OCI-LY3 (cell line): ENCODE results near the gene TMEM35B.

Source experiments
- H2AFZ ChIP-seq: fragments of 200-600, 300-600 bp; shearing (Covaris generic); 2 replicates; pipeline ENCODE4 v1.6.0; 2014; ENCODE audit warnings: antibody characterized with exemption, low read depth, low read length
- H3K27ac ChIP-seq: fragments of 200-600, 300-600 bp; sonication (generic); 2 replicates; pipeline ENCODE4 v1.5.1; 2014; ENCODE audit warnings: mild to moderate bottlenecking, low read length, moderate library complexity, mixed read lengths
- H3K27me3 ChIP-seq: fragments of 200-600, 300-600 bp; sonication (generic); 2 replicates; pipeline ENCODE4 v1.6.1; 2014; ENCODE audit warnings: low read depth, low read length, mixed read lengths
- H3K36me3 ChIP-seq: fragments of 200-600, 300-600 bp; sonication (generic); replicated peaks from 2 replicates; pipeline ENCODE3; 2014; ENCODE audit warnings: low read depth, low read length, mixed read lengths
- H3K4me1 ChIP-seq: fragments of 300-600, 200-600 bp; sonication (generic); 2 replicates; pipeline ENCODE4 v1.6.1; 2014; ENCODE audit warnings: low read length, mixed read lengths
- H3K4me2 ChIP-seq: fragments of 200-600, 300-600 bp; sonication (generic); 2 replicates; pipeline ENCODE4 v1.6.1; 2014; ENCODE audit warnings: low read length, mixed read lengths
- H3K4me3 ChIP-seq: fragments of 300-600, 200-600 bp; sonication (generic); 2 replicates; pipeline ENCODE4 v1.5.1; 2014; ENCODE audit warnings: antibody characterized with exemption, mild to moderate bottlenecking, low read length, moderate library complexity
- H3K79me2 ChIP-seq: fragments of 300-600, 200-600 bp; shearing (Covaris generic); 2 replicates; pipeline ENCODE4 v1.6.1; 2014; ENCODE audit warnings: mild to moderate bottlenecking, low read length, mixed read lengths
- H3K9ac ChIP-seq: fragments of 300-600, 200-600 bp; shearing (Covaris generic); 2 replicates; pipeline ENCODE4 v1.6.0; 2014; ENCODE audit warnings: mild to moderate bottlenecking, low read length, moderate library complexity
- H3K9me3 ChIP-seq: fragments of 200-600, 300-600 bp; shearing (Covaris generic); 2 replicates; pipeline ENCODE4 v1.6.1; 2014; ENCODE audit warnings: low read length, mixed read lengths; ENCODE audit not compliant: insufficient read depth
- H4K20me1 ChIP-seq: fragments of 200-600, 300-600 bp; sonication (generic); 2 replicates; pipeline ENCODE4 v1.6.1; 2016; ENCODE audit warnings: low read length, mixed read lengths; ENCODE audit not compliant: insufficient read depth
- CTCF ChIP-seq: fragments of 200-600, 300-600 bp; sonication (generic); IDR thresholded peaks from 2 replicates; pipeline ENCODE4 v1.5.1; 2014; ENCODE audit warnings: antibody characterized with exemption, low read length, low read depth
- EZH2phosphoT487 ChIP-seq: fragments of 200-600 bp; shearing (Covaris generic); IDR thresholded peaks from 2 replicates; pipeline ENCODE4 v1.6.1; 2018; ENCODE audit warnings: antibody characterized with exemption, mixed run types, low read depth

Gene TMEM35B

GRCh38 chr1:34982820-34983376 lies 2.2 kb downstream of the TMEM35B start:
- H3K9ac ChIP-seq: no peak overlapping the region
- H3K4me1 ChIP-seq: peaks cover 15% of the 10 kb centered on the region
- no peaks in the 10 kb centered on the region for H3K27me3 ChIP-seq
- H3K4me3 ChIP-seq: no peak overlapping the region
- TF ChIP-seq EZH2phosphoT487: no peak
- no peak for TF ChIP-seq CTCF
- H3K27ac ChIP-seq: no peak overlapping the region
- H3K36me3 ChIP-seq: peaks cover 9% of the 10 kb centered on the region
- peaks cover 10% of the 10 kb centered on the region for H3K79me2 ChIP-seq
- no peaks in the 10 kb centered on the region for H3K9me3 ChIP-seq
- no peaks in the 10 kb centered on the region for H4K20me1 ChIP-seq
- no peak overlapping the region for H3K4me2 ChIP-seq
- H2AFZ ChIP-seq: no peak overlapping the region

- Histone ChIP-seq H3K9me3 (no peaks in the 10 kb centered on the region), H2AFZ (no peak overlapping the region), H3K4me1 (peaks cover 15% of the 10 kb centered on the region), H3K4me3 (no peak overlapping the region), H3K79me2 (peaks cover 10% of the 10 kb centered on the region), H3K4me2 (0 out of 2 replicates have a peak overlapping the region, but pooled peaks have one; percentile 5), H4K20me1 (no peaks in the 10 kb centered on the region), H3K27me3 (no peaks in the 10 kb centered on the region), H3K9ac (no peak overlapping the region), H3K27ac (no peak overlapping the region), H3K36me3 (peaks cover 9% of the 10 kb centered on the region)
- TF ChIP-seq EZH2phosphoT487: no peak
- TF ChIP-seq CTCF: no peak
Observed at GRCh38 chr1:34980715-34981114, 4.4 kb downstream of the TMEM35B start.

GRCh38 chr1:34978921-34979320 lies 6.2 kb downstream of the TMEM35B start:
- Histone ChIP-seq H3K27ac (no peak overlapping the region), H3K9ac (no peak overlapping the region), H3K4me3 (no peak overlapping the region)

GRCh38 chr1:34977858-34978257 lies 7.3 kb downstream of the TMEM35B start:
- H3K27ac ChIP-seq: no peak overlapping the region
- H3K9me3 ChIP-seq: no peaks in the 10 kb centered on the region
- no peaks in the 10 kb centered on the region for H3K79me2 ChIP-seq
- TF ChIP-seq EZH2phosphoT487 (no peak), CTCF (no peak)
- no peaks in the 10 kb centered on the region for H4K20me1 ChIP-seq
- no peak overlapping the region for H3K4me3 ChIP-seq
- peaks cover 8% of the 10 kb centered on the region for H3K4me1 ChIP-seq
- H3K36me3 ChIP-seq: peaks cover 9% of the 10 kb centered on the region
- no peak overlapping the region for H3K9ac ChIP-seq
- no peak overlapping the region for H2AFZ ChIP-seq
- H3K4me2 ChIP-seq: no peak overlapping the region
- no peaks in the 10 kb centered on the region for H3K27me3 ChIP-seq

More at GRCh38 chr1:34978921-34979320, 6.2 kb downstream of the TMEM35B start:
- H3K4me2 ChIP-seq: no peak overlapping the region
- H3K36me3 ChIP-seq: peaks cover 9% of the 10 kb centered on the region
- no peaks in the 10 kb centered on the region for H4K20me1 ChIP-seq
- H2AFZ ChIP-seq: no peak overlapping the region
- TF ChIP-seq CTCF: no peak
- TF ChIP-seq EZH2phosphoT487: no peak
- H3K9me3 ChIP-seq: no peaks in the 10 kb centered on the region
- H3K4me1 ChIP-seq: peaks cover 9% of the 10 kb centered on the region
- no peaks in the 10 kb centered on the region for H3K27me3 ChIP-seq
- peaks cover 3% of the 10 kb centered on the region for H3K79me2 ChIP-seq
